Spleen (tissue), 7 donors: ENCODE data around the gene FBLN5.

ENCODE experiments used
- CTCF ChIP-seq, 11 experiments: fragments of 200-600 bp in 7 of 11; fragments of 450-650 bp in 4 of 11; sonication (generic) in 4 of 11; IDR thresholded peaks in 8 of 11; conservative IDR thresholded peaks in 3 of 11; 1 replicate in 7 of 11; 2 replicates in 4 of 11; pipeline versions ENCODE4 v1.4.0 to v1.8.0; 2016 to 2021; ENCODE audit warnings: antibody characterized with exemption in 11 of 11, inconsistent platforms in 4 of 11, mild to moderate bottlenecking in 1 of 11
- POLR2A ChIP-seq, 3 donors: fragments of 450-650 bp; IDR thresholded peaks; one replicate each; pipeline ENCODE4 v1.5.1; 2017; ENCODE audit warnings: antibody characterized with exemption in 3 of 3, mild to moderate bottlenecking in 1 of 3
- POLR2AphosphoS5 ChIP-seq, 3 donors: sonication (generic); formaldehyde crosslinking; IDR thresholded peaks; one replicate each; pipeline ENCODE4 v1.5.1; 2017; ENCODE audit warnings: antibody characterized with exemption in 3 of 3
- donor health status: DM: no; HTN: no; CAD: no; lungs with moderate emphysema.
- donor health status: DM: no; HTN: no; CAD: no.
- donor health status: DM: no; HTN: no; CAD: no.

DNA sequence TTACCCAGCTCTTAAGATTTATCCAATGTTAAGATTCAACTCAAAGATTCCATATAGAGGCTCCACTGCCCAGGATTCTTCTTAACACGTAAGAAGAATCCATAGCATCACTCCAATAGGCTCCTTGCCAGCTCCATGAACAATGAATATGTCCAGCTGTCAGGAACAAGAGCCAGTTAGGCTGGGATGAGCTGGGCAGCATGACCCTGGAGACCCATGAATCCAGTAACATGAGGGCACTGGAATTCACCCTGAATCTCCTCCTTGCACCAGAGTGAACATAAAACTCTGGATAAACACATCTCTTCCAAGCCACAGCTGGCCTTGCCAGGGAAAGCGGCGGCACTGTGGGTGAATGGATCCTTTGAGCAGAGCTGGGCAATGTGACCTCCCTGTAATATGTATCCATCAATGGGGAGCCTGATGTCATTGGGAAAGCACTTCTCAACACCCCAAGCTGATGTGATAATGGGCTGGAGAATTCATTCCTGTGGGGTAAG, 55.7 kb downstream of the FBLN5 start:
- no peak for TF ChIP-seq POLR2A (IDR thresholded peaks at IDR 0.05)
- TF ChIP-seq CTCF (IDR thresholded peaks at IDR 0.05 in 8 of 11, conservative IDR thresholded peaks at IDR 0.05 in 3 of 11), result no peak
- no peak for TF ChIP-seq POLR2AphosphoS5 (IDR thresholded peaks at IDR 0.05)
